ENCODE measurements around the gene BIRC5.

Gene BIRC5

GRCh38 chr17:78214016-78214705 lies at the start of gene BIRC5:
BIRC5 (plus strand) TSS chr17:78214253; CDS start chr17:78214317, 64 bp downstream.
- peak; percentile 75 for DNase-seq (ENCODE audit: low read depth)
- no peak for TF ChIP-seq CTCF (conservative IDR thresholded peaks at IDR 0.05; ENCODE audit: control insufficient read depth, insufficient read depth, low read depth, low read length)
- H3K4me3 ChIP-seq (ENCODE audit: control insufficient read depth, low read depth, low read length), result peak within 1 kb of the TSS; percentile 91

- no peak overlapping the region for H3K4me3 ChIP-seq (ENCODE audit: control insufficient read depth, low read depth, low read length)
- DNase-seq (ENCODE audit: low read depth), result no peak
- no peak for TF ChIP-seq CTCF (conservative IDR thresholded peaks at IDR 0.05; ENCODE audit: control insufficient read depth, insufficient read depth, low read depth, low read length)
Observed at GRCh38 chr17:78164748-78165607, 49.1 kb upstream of the BIRC5 start.

- no peak for DNase-seq (ENCODE audit: low read depth)
- TF ChIP-seq CTCF (conservative IDR thresholded peaks at IDR 0.05; ENCODE audit: control insufficient read depth, insufficient read depth, low read depth, low read length), result no peak
- no peak overlapping the region for H3K4me3 ChIP-seq (ENCODE audit: control insufficient read depth, low read depth, low read length)
Observed at GRCh38 chr17:78166416-78166815, 47.6 kb upstream of the BIRC5 start.

GRCh38 chr17:78168242-78168902 lies 45.7 kb upstream of the BIRC5 start, which contains the start of gene SYNGR2:
SYNGR2 (plus strand) TSS chr17:78168581; CDS start chr17:78168617, 36 bp downstream.
- H3K4me3 ChIP-seq (ENCODE audit: control insufficient read depth, low read depth, low read length), result peak within 1 kb of the TSS; percentile 28
- DNase-seq (ENCODE audit: low read depth), result no peak
- no peak for TF ChIP-seq CTCF (conservative IDR thresholded peaks at IDR 0.05; ENCODE audit: control insufficient read depth, insufficient read depth, low read depth, low read length)

- no peak for DNase-seq (ENCODE audit: low read depth)
- TF ChIP-seq CTCF (conservative IDR thresholded peaks at IDR 0.05; ENCODE audit: control insufficient read depth, insufficient read depth, low read depth, low read length), result no peak
- H3K4me3 ChIP-seq (ENCODE audit: control insufficient read depth, low read depth, low read length), result peak overlapping the region; percentile 28
Observed at GRCh38 chr17:78168903-78169793, 44.9 kb upstream of the BIRC5 start.

Measured in fibroblast of mammary gland (primary cell).